RWPE1 (cell line): ENCODE results near the gene IL18BP.

Experiments used
- CTCF ChIA-PET: fragments of 350-600 bp; sonication (Branson Sonifier 250); formaldehyde crosslinking; extraction: SDS; loops from one replicate; lab custom pipeline; 2021; lab: Yijun Ruan, JAX
- POLR2A ChIA-PET: fragments of 400-600 bp; formaldehyde crosslinking; extraction: SDS; loops from one replicate; lab custom pipeline; 2020; ENCODE audit warnings: antibody characterized with exemption; ENCODE audit not compliant: low non-redundant PET; lab: Yijun Ruan, JAX
- DNase-seq: peaks from one replicate; pipeline ENCODE4 v3.0.0; 2012; ENCODE audit warnings: low spot score
- H3K27ac ChIP-seq: fragments of 450-650 bp; 2 replicates; pipeline ENCODE4 v1.5.1; 2017
- TF ChIP-seq, protein P1 (sequence below): fragments of 450-650 bp; conservative IDR thresholded peaks from 2 replicates; pipeline ENCODE4 v1.5.1; 2017; ENCODE audit warnings: low read depth, mild to moderate bottlenecking

IL18BP gene

GRCh38 chr11:72012897-72013721 is 14.4 kb downstream of the IL18BP start:
- ChIA-PET POLR2A (no interaction called here), CTCF (interaction anchor here (0.7 to 1.6 kb wide), 4 partner anchors 12 to 246 kb away, joined by 3 to 5 read pairs (median 4); no protein-coding TSS in a partner anchor)

GRCh38 chr11:72013765-72014711 is 15.3 kb downstream of the IL18BP start:
- TF ChIP-seq, protein P1, sequence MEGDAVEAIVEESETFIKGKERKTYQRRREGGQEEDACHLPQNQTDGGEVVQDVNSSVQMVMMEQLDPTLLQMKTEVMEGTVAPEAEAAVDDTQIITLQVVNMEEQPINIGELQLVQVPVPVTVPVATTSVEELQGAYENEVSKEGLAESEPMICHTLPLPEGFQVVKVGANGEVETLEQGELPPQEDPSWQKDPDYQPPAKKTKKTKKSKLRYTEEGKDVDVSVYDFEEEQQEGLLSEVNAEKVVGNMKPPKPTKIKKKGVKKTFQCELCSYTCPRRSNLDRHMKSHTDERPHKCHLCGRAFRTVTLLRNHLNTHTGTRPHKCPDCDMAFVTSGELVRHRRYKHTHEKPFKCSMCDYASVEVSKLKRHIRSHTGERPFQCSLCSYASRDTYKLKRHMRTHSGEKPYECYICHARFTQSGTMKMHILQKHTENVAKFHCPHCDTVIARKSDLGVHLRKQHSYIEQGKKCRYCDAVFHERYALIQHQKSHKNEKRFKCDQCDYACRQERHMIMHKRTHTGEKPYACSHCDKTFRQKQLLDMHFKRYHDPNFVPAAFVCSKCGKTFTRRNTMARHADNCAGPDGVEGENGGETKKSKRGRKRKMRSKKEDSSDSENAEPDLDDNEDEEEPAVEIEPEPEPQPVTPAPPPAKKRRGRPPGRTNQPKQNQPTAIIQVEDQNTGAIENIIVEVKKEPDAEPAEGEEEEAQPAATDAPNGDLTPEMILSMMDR = no peak
- POLR2A ChIA-PET = no interaction called here

More at GRCh38 chr11:72012897-72013721, 14.4 kb downstream of the IL18BP start:
- peak; percentile 37 for DNase-seq
- H3K27ac ChIP-seq = peak overlapping the region; percentile 87
- TF ChIP-seq, protein P1 = no peak

DNA sequence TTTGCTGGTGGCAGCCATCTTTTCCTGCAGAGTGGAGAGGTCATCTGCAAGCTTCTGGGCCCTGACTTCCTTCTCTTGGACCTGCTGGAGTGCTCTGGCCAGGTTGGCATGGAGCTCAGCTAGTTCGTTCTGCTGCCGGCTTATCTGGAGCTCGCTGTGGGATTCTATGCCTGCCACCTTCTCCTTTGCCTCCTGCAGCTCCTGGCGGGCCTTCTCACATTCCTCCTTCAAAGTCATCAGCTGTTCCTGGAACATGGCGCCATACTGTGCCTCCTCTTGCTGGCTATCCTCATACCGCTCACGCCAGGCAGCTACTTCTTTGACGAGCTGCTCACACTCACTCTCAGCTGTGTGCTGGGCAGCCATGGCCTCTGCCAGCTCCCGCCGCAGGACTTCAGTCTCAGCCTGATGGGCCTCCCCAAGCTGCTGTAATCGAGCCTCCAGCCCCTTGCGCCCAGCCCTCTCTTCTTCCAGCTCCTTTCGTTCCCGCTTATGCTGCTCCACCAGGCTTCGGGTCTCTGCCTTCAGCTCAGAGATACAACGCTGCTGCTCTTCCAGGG is 16.1 kb downstream of the IL18BP start:
- POLR2A ChIA-PET = interaction anchor here (0.5 kb wide), 1 partner anchor 65 kb away, joined by 7 read pairs; no protein-coding TSS in a partner anchor
- DNase-seq = no peak
- TF ChIP-seq, protein P1 = no peak
- H3K27ac ChIP-seq = peak overlapping the region; percentile 87
- CTCF ChIA-PET = interaction anchor here (0.6 to 2.5 kb wide), 4 partner anchors 9 to 286 kb away, joined by 3 to 20 read pairs (median 4); no protein-coding TSS in a partner anchor

More at GRCh38 chr11:72013765-72014711, 15.3 kb downstream of the IL18BP start:
- CTCF ChIA-PET = interaction anchor here (0.6 to 2.5 kb wide), 5 partner anchors 9 to 287 kb away, joined by 3 to 20 read pairs (median 3); no protein-coding TSS in a partner anchor
- DNase-seq = no peak
- H3K27ac ChIP-seq = peak overlapping the region; percentile 87

GRCh38 chr11:72015511-72016061 is 16.9 kb downstream of the IL18BP start:
- TF ChIP-seq, protein P1 = no peak
- ChIA-PET CTCF (interaction anchor here (0.5 to 2.5 kb wide), 3 partner anchors 9 to 404 kb away, joined by 3 to 20 read pairs (median 4); no protein-coding TSS in a partner anchor), POLR2A (no interaction called here)
- H3K27ac ChIP-seq = peak overlapping the region; percentile 87
- DNase-seq = no peak

GRCh38 chr11:72018171-72018570 is 19.5 kb downstream of the IL18BP start:
- no peak for DNase-seq
- ChIA-PET CTCF (interaction anchor here (0.6 to 1.3 kb wide), 2 partner anchors 15 to 73 kb away, joined by 3 to 6 read pairs; no protein-coding TSS in a partner anchor), POLR2A (no interaction called here)
- peak overlapping the region; percentile 10; the same call in 1 of the 2 replicates for H3K27ac ChIP-seq
- TF ChIP-seq, protein P1 = no peak
